COLO829 (cell line): Measurements from ENCODE around the gene CDC5L.

ENCODE experiments used
- DNase-seq: peaks from one replicate; pipeline ENCODE4 v3.0.0; 2012; ENCODE audit warnings: low spot score

Gene CDC5L

GRCh38 chr6:44373787-44374186, 13.7 kb upstream of the CDC5L start:
- DNase-seq = no peak

GRCh38 chr6:44375071-44375470, 12.4 kb upstream of the CDC5L start:
- DNase-seq = no peak

GRCh38 chr6:44377484-44377883, 10.0 kb upstream of the CDC5L start:
- no peak for DNase-seq

GRCh38 chr6:44377971-44378370, 9.5 kb upstream of the CDC5L start:
- DNase-seq = no peak

GRCh38 chr6:44381739-44382138, 5.8 kb upstream of the CDC5L start:
- DNase-seq = no peak

GRCh38 chr6:44386364-44386928, 1.1 kb upstream of the CDC5L start:
- DNase-seq = no peak

- DNase-seq = peak; percentile 39
These were observed 569 bp upstream of the CDC5L start for GRCh38 chr6:44386929-44387345.

- peak; percentile 41 for DNase-seq
These were observed 605 bp downstream of the CDC5L start for GRCh38 chr6:44388135-44388487.

- no peak for DNase-seq
These were observed 1.4 kb downstream of the CDC5L start for GRCh38 chr6:44388887-44389286.

GRCh38 chr6:44390158-44390683, 2.7 kb downstream of the CDC5L start:
- no peak for DNase-seq

GRCh38 chr6:44395501-44395900, 8.0 kb downstream of the CDC5L start:
- no peak for DNase-seq

- no peak for DNase-seq
These were observed 9.5 kb downstream of the CDC5L start for GRCh38 chr6:44396968-44397367.

GRCh38 chr6:44397424-44398164, 10.1 kb downstream of the CDC5L start:
- DNase-seq = no peak

GRCh38 chr6:44399991-44400390, 12.5 kb downstream of the CDC5L start:
- no peak for DNase-seq

GRCh38 chr6:44400572-44400971, 13.1 kb downstream of the CDC5L start:
- no peak for DNase-seq

- DNase-seq = no peak
These were observed 13.6 kb downstream of the CDC5L start for GRCh38 chr6:44401138-44401537.

- DNase-seq = no peak
These were observed 16.7 kb downstream of the CDC5L start for GRCh38 chr6:44404022-44404714.

GRCh38 chr6:44404715-44405099, 17.2 kb downstream of the CDC5L start:
- no peak for DNase-seq

GRCh38 chr6:44407951-44408670, 20.6 kb downstream of the CDC5L start:
- DNase-seq = no peak

- no peak for DNase-seq
These were observed 21.8 kb downstream of the CDC5L start for GRCh38 chr6:44409207-44409794.

- no peak for DNase-seq
These were observed 22.9 kb downstream of the CDC5L start for GRCh38 chr6:44410363-44410762.

- DNase-seq = no peak
These were observed 23.6 kb downstream of the CDC5L start for GRCh38 chr6:44411141-44411540.
